Loucy (cell line): ENCODE results near the gene SIRPA.
"Not testable (repeated sequence)": the region's sequence is repeated elsewhere in the genome, so short reads cannot be mapped to it uniquely, and the experiment has no call there.

Experiments
- H2AFZ ChIP-seq: fragments of 200-600 bp; sonication (generic); 2 replicates; pipeline ENCODE4 v1.6.0; 2016; ENCODE audit warnings: antibody characterized with exemption, mild to moderate bottlenecking, low read length, moderate library complexity
- H3F3A ChIP-seq: fragments of 200-600 bp; 2 replicates; pipeline ENCODE4 v1.6.0; 2016; ENCODE audit warnings: antibody characterized with exemption, low read depth, mild to moderate bottlenecking
- H3K27me3 ChIP-seq: fragments of 200-600 bp; sonication (generic); 2 replicates; pipeline ENCODE4 v1.6.1; 2014; ENCODE audit warnings: low read length, mild to moderate bottlenecking; ENCODE audit not compliant: insufficient read depth, poor library complexity, severe bottlenecking
- H3K36me3 ChIP-seq: fragments of 200-600 bp; sonication (generic); 2 replicates; pipeline ENCODE4 v1.6.1; 2016; ENCODE audit warnings: low read length; ENCODE audit not compliant: insufficient read depth
- H3K4me1 ChIP-seq: fragments of 200-600 bp; sonication (generic); 2 replicates; pipeline ENCODE4 v1.5.1; 2014; ENCODE audit warnings: low read length, mild to moderate bottlenecking; ENCODE audit not compliant: insufficient read depth, poor library complexity, severe bottlenecking
- H3K4me2 ChIP-seq: fragments of 200-600 bp; sonication (generic); 2 replicates; pipeline ENCODE4 v1.6.0; 2014; ENCODE audit warnings: antibody characterized with exemption, low read length, low read depth, mild to moderate bottlenecking; ENCODE audit not compliant: poor library complexity, severe bottlenecking
- H3K4me3 ChIP-seq: fragments of 200-600 bp; sonication (generic); 2 replicates; pipeline ENCODE4 v1.5.1; 2014; ENCODE audit warnings: low read length, mild to moderate bottlenecking, mixed read lengths; ENCODE audit not compliant: poor library complexity, severe bottlenecking
- H3K79me2 ChIP-seq: fragments of 200-600 bp; sonication (generic); 2 replicates; pipeline ENCODE4 v1.6.1; 2014; ENCODE audit warnings: low read length; ENCODE audit not compliant: insufficient read depth
- H3K9ac ChIP-seq: fragments of 200-600 bp; sonication (generic); 2 replicates; pipeline ENCODE4 v1.6.0; 2014; ENCODE audit warnings: mild to moderate bottlenecking, low read depth, low read length, moderate library complexity; ENCODE audit not compliant: poor library complexity, severe bottlenecking
- H3K9me2 ChIP-seq: fragments of 200-600 bp; sonication (generic); replicated peaks from 2 replicates; pipeline ENCODE4 v1.6.1; 2016; ENCODE audit warnings: low read depth, low read length, mixed read lengths
- H3K9me3 ChIP-seq: fragments of 200-600 bp; sonication (generic); 2 replicates; pipeline ENCODE4 v1.6.1; 2014; ENCODE audit warnings: mild to moderate bottlenecking, antibody characterized with exemption, low read length, low read depth; ENCODE audit not compliant: insufficient read depth
- H4K20me1 ChIP-seq: fragments of 200-600 bp; sonication (generic); 2 replicates; pipeline ENCODE4 v1.6.0; 2014; ENCODE audit warnings: antibody characterized with exemption, low read length, mild to moderate bottlenecking; ENCODE audit not compliant: insufficient read depth, poor library complexity, severe bottlenecking
- CTCF ChIP-seq: fragments of 200-600 bp; sonication (generic); conservative IDR thresholded peaks from 2 replicates; pipeline ENCODE4 v1.5.1; 2014; ENCODE audit warnings: mild to moderate bottlenecking, antibody characterized with exemption, low read length
- EZH2phosphoT487 ChIP-seq: fragments of 200-600 bp; IDR thresholded peaks from 2 replicates; pipeline ENCODE4 v1.6.1; 2018; ENCODE audit warnings: antibody characterized with exemption, mild to moderate bottlenecking, moderate library complexity, borderline replicate concordance

SIRPA gene

GRCh38 chr20:1912646-1913045 is 17.4 kb downstream of the SIRPA start:
- Histone ChIP-seq H3K4me3 (no peak overlapping the region), H4K20me1 (no peaks in the 10 kb centered on the region), H3K4me1 (peaks cover 17% of the 10 kb centered on the region), H3K9me2 (no peaks in the 10 kb centered on the region), H3K36me3 (no peaks in the 10 kb centered on the region), H2AFZ (0 out of 2 replicates have a peak overlapping the region, but pooled peaks have one; percentile 22), H3F3A (no peaks in the 10 kb centered on the region), H3K4me2 (no peak overlapping the region), H3K79me2 (no peaks in the 10 kb centered on the region), H3K9me3 (no peaks in the 10 kb centered on the region), H3K27me3 (no peaks in the 10 kb centered on the region), H3K9ac (no peak overlapping the region)
- TF ChIP-seq EZH2phosphoT487 (no peak), CTCF (no peak)

- not testable (repeated sequence) for H4K20me1 ChIP-seq, H3K4me2 ChIP-seq, H3K36me3 ChIP-seq, H3K9ac ChIP-seq, H3K9me3 ChIP-seq, H3K4me3 ChIP-seq, H2AFZ ChIP-seq, H3K27me3 ChIP-seq, H3K79me2 ChIP-seq, H3K4me1 ChIP-seq, H3F3A ChIP-seq, H3K9me2 ChIP-seq
Measured at GRCh38 chr20:1915233-1915632, 20.0 kb downstream of the SIRPA start.

- H3K36me3 ChIP-seq: no peaks in the 10 kb centered on the region
Measured at GRCh38 chr20:1915725-1916124, 20.5 kb downstream of the SIRPA start.

More at GRCh38 chr20:1915725-1916124, 20.5 kb downstream of the SIRPA start:
- H3K79me2 ChIP-seq: no peaks in the 10 kb centered on the region
- H3K4me1 ChIP-seq: peaks cover 3% of the 10 kb centered on the region
- no peaks in the 10 kb centered on the region for H3F3A ChIP-seq
- no peak overlapping the region for H3K4me3 ChIP-seq
- no peak for TF ChIP-seq EZH2phosphoT487
- no peak for TF ChIP-seq CTCF
- H3K4me2 ChIP-seq: no peak overlapping the region
- no peaks in the 10 kb centered on the region for H3K27me3 ChIP-seq
- H4K20me1 ChIP-seq: no peaks in the 10 kb centered on the region
- no peaks in the 10 kb centered on the region for H3K9me2 ChIP-seq
- H2AFZ ChIP-seq: no peak overlapping the region
- no peak overlapping the region for H3K9ac ChIP-seq
- no peaks in the 10 kb centered on the region for H3K9me3 ChIP-seq
